HFFc6 (cell line): ENCODE results near the gene MEIG1. TPM values are rescaled to one million over a fixed set of nuclear protein-coding genes. Genes with fewer than 3 reads are reported as not detected.

Experiments
- DNase-seq: peaks from one replicate; pipeline ENCODE4 v3.0.0-alpha.2; 2018
- H3K27ac Mint-ChIP-seq: 2 replicates; pipeline ENCODE4 v1.8.0; 2020; ENCODE audit warnings: mild to moderate bottlenecking, mixed read lengths
- H3K27me3 Mint-ChIP-seq: 2 replicates; pipeline ENCODE4 v1.8.0; 2021; ENCODE audit warnings: mild to moderate bottlenecking, moderate library complexity, mixed read lengths; ENCODE audit not compliant: insufficient read depth
- H3K36me3 Mint-ChIP-seq: 2 replicates; pipeline ENCODE4 v1.8.0; 2021; ENCODE audit warnings: low read depth, mixed read lengths
- H3K4me1 Mint-ChIP-seq: 2 replicates; pipeline ENCODE4 v1.8.0; 2020; ENCODE audit warnings: low read depth, mixed read lengths
- H3K4me3 Mint-ChIP-seq: 2 replicates; pipeline ENCODE4 v1.8.0; 2020; ENCODE audit warnings: mild to moderate bottlenecking, moderate library complexity, mixed read lengths
- H3K9me3 Mint-ChIP-seq: 2 replicates; pipeline ENCODE4 v1.8.0; 2020; ENCODE audit warnings: mild to moderate bottlenecking, mixed read lengths
- long read RNA-seq: library from polyadenylated mRNA; unstranded; transcript quantifications from one replicate; pipeline ENCODE4 v2.0.0, GENCODE V29; 2019
- total RNA-seq, 6 experiments: library from RNA; stranded (reverse); fragmentation: NEBNext Ultra II Directional; extraction: Animal tissue kit (Norgen Biotek cat#: 25700); gene quantifications; 2 replicates in 1 of 6; 3 replicates in 5 of 6; pipeline ENCODE4 v1.2.3, GENCODE V29; 2021
- TF ChIP-seq, protein P1 (sequence below): fragments of 200-600 bp; sonication (generic); IDR thresholded peaks from 2 replicates; pipeline ENCODE4 v1.5.0; 2021; ENCODE audit warnings: antibody characterized with exemption, mild to moderate bottlenecking

Gene MEIG1, protein sequence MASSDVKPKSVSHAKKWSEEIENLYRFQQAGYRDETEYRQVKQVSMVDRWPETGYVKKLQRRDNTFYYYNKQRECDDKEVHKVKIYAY
- under 1 TPM in 2 of 6 experiments, not detected in 4; 0.30 to 0.57 TPM for total RNA-seq
- long read RNA-seq: 0 reads

DNA sequence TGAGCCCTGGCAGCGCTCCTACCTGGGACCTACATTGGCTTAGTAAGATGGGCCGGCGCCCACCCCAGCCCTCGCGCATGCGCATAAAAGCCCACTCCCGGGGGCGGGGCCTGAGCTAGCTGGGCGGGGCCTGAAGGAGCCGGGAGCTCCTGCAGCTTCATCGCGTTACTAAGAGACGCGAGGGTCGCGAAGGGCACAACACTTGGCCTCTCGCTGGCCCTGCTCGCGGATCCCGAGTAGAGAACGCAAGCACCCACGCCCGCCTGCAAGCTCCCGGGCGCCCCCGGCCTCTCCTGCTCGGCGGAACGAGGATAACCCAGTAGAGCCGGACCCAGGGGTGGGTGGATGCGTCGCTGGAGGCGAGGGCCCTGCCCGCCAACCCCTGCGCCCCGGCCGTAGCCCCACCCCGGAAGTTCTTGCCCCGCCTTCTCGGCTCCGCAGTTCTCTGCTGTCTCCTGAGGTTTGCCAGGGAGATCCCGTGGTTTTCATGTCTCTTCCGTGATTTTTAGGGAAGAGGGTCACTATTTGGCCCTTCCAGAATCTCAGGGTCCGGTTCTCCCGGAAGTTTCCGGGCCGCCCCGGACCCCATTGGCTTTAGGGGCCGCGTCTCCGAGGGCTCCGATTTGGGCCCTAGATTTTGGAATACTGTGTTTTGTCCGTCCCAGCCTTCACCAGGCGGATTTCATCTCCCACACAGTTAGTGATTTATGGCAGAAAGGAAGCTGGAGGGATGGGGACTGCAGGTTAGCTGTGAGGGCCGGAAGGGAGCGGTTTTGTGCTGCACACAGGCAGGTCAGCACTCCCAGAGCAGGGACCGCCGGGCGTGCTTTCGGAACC, at the start of gene MEIG1:
Gene MEIG1, plus strand, starts transcription at position 168 of the 837 bp plus-strand sequence. CDS start 7,081 bp downstream, outside the sequence.
- DNase-seq: peak; percentile 91
- peak within 1 kb of the TSS; percentile 99 for H3K27ac Mint-ChIP-seq
- peaks cover 4% of the 10 kb centered on the region; the same call in 1 of the 2 replicates for H3K27me3 Mint-ChIP-seq
- TF ChIP-seq, protein P1, sequence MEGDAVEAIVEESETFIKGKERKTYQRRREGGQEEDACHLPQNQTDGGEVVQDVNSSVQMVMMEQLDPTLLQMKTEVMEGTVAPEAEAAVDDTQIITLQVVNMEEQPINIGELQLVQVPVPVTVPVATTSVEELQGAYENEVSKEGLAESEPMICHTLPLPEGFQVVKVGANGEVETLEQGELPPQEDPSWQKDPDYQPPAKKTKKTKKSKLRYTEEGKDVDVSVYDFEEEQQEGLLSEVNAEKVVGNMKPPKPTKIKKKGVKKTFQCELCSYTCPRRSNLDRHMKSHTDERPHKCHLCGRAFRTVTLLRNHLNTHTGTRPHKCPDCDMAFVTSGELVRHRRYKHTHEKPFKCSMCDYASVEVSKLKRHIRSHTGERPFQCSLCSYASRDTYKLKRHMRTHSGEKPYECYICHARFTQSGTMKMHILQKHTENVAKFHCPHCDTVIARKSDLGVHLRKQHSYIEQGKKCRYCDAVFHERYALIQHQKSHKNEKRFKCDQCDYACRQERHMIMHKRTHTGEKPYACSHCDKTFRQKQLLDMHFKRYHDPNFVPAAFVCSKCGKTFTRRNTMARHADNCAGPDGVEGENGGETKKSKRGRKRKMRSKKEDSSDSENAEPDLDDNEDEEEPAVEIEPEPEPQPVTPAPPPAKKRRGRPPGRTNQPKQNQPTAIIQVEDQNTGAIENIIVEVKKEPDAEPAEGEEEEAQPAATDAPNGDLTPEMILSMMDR: no peak
- peaks cover 4% of the 10 kb centered on the region for H3K4me1 Mint-ChIP-seq
- H3K4me3 Mint-ChIP-seq: peak within 1 kb of the TSS; percentile 96
- no peaks in the 10 kb centered on the region for H3K36me3 Mint-ChIP-seq
- H3K9me3 Mint-ChIP-seq: no peaks in the 10 kb centered on the region

DNA sequence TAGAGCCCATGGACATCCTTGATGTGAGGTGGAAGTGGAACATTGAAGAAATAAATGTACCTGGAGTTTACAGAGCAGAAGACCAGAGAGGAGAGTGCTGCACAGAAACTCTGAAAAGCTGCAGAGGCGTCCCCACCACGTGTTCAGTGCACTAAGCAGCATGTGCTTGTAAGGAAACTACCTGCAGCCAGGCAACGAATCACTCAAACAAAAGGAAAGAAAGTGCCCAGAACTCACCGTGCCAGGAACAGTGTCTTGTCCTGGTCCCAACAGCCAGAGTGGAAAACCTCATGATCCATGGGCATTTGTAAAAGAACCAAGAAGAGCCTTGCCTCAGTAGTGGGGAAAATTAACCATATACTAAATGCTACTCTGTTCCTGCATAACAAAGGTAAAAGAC, 48.2 kb upstream of the MEIG1 start:
- Mint-ChIP-seq H3K4me1 (0 out of 2 replicates have a peak, but pooled peaks cover 6% of the 10 kb centered on the region), H3K36me3 (peaks cover 69% of the 10 kb centered on the region), H3K27me3 (no peaks in the 10 kb centered on the region; the same call in 1 of the 2 replicates), H3K9me3 (0 out of 2 replicates have a peak, but pooled peaks cover 1% of the 10 kb centered on the region), H3K27ac (no peak overlapping the region), H3K4me3 (no peak overlapping the region)
- DNase-seq: no peak
- TF ChIP-seq, protein P1: no peak

DNA sequence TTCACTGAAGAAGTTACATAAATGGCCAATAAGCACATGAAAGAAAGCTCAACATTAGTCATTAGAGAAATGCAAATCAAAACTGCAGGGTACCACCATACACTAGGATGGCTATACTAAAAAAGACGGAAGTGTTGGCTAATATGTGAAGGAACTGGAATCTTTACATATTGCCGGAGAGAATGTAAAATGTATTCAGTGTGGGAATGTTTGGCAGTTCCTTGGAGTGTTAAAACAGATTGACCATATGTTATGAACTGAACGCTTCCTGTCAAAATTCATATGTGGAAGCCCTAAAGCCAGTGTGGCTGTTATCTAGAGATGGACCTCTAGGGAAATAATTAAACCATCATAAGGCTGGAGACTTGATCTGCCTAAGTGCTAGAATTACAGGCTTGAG, 47.4 kb upstream of the MEIG1 start:
- H3K27me3 Mint-ChIP-seq: no peaks in the 10 kb centered on the region; the same call in 1 of the 2 replicates
- 0 out of 2 replicates have a peak, but pooled peaks cover 6% of the 10 kb centered on the region for H3K4me1 Mint-ChIP-seq
- TF ChIP-seq, protein P1: no peak
- H3K27ac Mint-ChIP-seq: no peak overlapping the region
- H3K4me3 Mint-ChIP-seq: no peak overlapping the region
- H3K36me3 Mint-ChIP-seq: peaks cover 77% of the 10 kb centered on the region
- peaks cover 7% of the 10 kb centered on the region; the same call in 1 of the 2 replicates for H3K9me3 Mint-ChIP-seq
- no peak for DNase-seq

DNA sequence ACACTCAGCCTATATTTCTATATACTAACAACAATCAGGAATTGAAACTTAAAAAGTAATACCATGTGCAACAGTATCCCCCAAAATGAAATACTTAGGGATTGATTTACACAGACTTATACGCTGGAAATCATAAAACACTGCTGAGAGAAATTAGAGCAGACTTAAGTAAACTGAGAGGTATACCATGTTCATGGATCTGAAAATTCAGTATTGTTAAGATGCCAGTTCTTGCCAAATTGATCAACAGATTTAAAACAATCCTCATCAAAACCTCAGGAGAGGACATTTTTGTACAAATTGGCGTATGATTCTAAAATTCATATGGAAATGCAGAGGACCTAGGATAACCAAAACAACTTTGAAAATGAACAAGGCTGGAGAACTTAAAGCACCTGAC, 42.6 kb upstream of the MEIG1 start:
- TF ChIP-seq, protein P1: no peak
- H3K27ac Mint-ChIP-seq: no peak overlapping the region
- peaks cover 21% of the 10 kb centered on the region for H3K9me3 Mint-ChIP-seq
- no peak overlapping the region for H3K4me3 Mint-ChIP-seq
- DNase-seq: no peak
- H3K36me3 Mint-ChIP-seq: peaks cover 93% of the 10 kb centered on the region
- H3K4me1 Mint-ChIP-seq: no peaks in the 10 kb centered on the region
- no peaks in the 10 kb centered on the region; the same call in 1 of the 2 replicates for H3K27me3 Mint-ChIP-seq

DNA sequence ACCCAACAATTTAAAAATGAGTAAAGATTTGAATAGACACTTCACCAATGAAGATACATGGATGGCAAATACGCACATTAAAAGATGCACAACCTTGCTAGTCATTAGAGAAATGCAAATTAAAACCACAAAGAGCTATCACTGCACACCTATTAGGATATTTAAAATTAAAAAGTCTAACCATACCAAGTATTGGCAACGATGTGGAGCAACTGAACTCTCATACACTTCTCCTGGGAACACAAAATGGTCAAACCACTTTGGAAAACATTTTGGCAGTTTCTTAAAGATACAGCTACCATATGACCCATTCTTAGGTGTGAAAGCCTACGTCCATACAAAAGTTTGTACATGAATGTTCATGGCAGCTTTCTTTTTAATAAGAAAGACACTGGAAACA, 41.4 kb upstream of the MEIG1 start:
- Mint-ChIP-seq H3K4me3 (no peak overlapping the region), H3K4me1 (no peaks in the 10 kb centered on the region), H3K27me3 (no peaks in the 10 kb centered on the region; the same call in 1 of the 2 replicates), H3K9me3 (peaks cover 21% of the 10 kb centered on the region), H3K27ac (no peak overlapping the region), H3K36me3 (peaks cover 92% of the 10 kb centered on the region)
- no peak for DNase-seq
- TF ChIP-seq, protein P1: no peak
